ENCODE results near the gene TDRD12. TPM values are rescaled to one million over a fixed set of nuclear protein-coding genes. Genes with fewer than 3 reads are reported as not detected.
"Not testable (repeated sequence)": the region's sequence is repeated elsewhere in the genome, so short reads cannot be mapped to it uniquely, and the experiment has no call there.

Gene TDRD12
- total and polyA plus RNA-seq, 9 donors: 0.23 to 3.2 (median 1.9) TPM

DNA sequence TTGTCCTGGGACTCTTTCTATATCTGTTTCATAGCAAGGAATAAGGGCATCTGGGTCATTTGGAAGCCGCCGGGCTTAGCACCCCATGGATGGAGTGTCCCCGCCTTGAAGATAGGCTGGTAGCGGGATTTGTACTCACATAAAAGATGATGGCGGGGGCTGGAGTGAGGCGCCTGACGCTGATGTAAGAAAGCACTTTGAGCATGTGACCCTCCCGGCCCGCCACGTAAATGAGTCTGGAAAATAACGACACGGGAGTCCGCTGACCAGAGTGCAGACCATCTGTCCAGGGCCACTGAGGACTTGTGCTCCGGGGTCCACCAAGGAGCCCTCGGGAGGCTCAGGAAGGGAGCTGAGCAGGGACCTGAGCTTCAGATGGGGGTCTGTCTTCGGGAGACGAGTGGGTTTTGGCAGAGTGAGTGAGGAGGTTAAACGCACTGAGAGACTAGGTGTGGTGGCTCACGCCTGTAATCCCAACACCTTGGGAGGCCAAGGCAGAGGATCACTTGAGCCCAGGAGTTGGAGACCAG lies 124.2 kb downstream of the TDRD12 start:
- TF ChIP-seq, protein P1, sequence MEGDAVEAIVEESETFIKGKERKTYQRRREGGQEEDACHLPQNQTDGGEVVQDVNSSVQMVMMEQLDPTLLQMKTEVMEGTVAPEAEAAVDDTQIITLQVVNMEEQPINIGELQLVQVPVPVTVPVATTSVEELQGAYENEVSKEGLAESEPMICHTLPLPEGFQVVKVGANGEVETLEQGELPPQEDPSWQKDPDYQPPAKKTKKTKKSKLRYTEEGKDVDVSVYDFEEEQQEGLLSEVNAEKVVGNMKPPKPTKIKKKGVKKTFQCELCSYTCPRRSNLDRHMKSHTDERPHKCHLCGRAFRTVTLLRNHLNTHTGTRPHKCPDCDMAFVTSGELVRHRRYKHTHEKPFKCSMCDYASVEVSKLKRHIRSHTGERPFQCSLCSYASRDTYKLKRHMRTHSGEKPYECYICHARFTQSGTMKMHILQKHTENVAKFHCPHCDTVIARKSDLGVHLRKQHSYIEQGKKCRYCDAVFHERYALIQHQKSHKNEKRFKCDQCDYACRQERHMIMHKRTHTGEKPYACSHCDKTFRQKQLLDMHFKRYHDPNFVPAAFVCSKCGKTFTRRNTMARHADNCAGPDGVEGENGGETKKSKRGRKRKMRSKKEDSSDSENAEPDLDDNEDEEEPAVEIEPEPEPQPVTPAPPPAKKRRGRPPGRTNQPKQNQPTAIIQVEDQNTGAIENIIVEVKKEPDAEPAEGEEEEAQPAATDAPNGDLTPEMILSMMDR (IDR thresholded peaks at IDR 0.05): no peak
- no peak for TF ChIP-seq POLR2A (IDR thresholded peaks at IDR 0.05)
- no peak for TF ChIP-seq EP300 (IDR thresholded peaks at IDR 0.05)
- Histone ChIP-seq H3K4me1 (ENCODE audit: insufficient read depth) (no peaks in the 10 kb centered on the region), H3K36me3 (no peaks in the 10 kb centered on the region), H3K27ac (no peak overlapping the region), H3K27me3 (no peaks in the 10 kb centered on the region), H3K4me3 (no peak overlapping the region), H3K9me3 (no peaks in the 10 kb centered on the region)
- DNase-seq: no peak
- intact Hi-C loops (cut with DNase I): no loop called here
- 93 to 95% (median 95%) methylated on average over 19 of the region's 19 CpGs for WGBS, 3 donors

DNA sequence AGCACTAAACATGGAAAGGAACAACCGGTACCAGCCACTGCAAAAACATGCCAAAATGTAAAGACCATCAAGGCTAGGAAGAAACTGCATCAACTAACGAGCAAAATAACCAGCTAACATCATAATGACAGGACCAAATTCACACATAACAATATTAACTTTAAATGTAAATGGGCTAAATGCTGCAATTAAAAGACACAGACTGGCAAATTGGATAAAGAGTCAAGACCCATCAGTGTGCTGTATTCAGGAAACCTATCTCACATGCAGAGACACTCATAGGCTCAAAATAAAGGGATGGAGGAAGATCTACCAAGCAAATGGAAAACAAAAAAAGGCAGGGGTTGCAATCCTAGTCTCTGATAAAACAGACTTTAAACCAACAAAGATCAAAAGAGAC lies 128.5 kb downstream of the TDRD12 start:
- H3K36me3 ChIP-seq; H3K4me3 ChIP-seq; intact Hi-C loops (cut with DNase I); H3K9me3 ChIP-seq; H3K27ac ChIP-seq; H3K4me1 ChIP-seq (ENCODE audit: insufficient read depth); H3K27me3 ChIP-seq; DNase-seq: not testable (repeated sequence)
- WGBS, 3 donors: 60 to 89% (median 60%) methylated on average over 1 of the region's 2 CpGs

DNA sequence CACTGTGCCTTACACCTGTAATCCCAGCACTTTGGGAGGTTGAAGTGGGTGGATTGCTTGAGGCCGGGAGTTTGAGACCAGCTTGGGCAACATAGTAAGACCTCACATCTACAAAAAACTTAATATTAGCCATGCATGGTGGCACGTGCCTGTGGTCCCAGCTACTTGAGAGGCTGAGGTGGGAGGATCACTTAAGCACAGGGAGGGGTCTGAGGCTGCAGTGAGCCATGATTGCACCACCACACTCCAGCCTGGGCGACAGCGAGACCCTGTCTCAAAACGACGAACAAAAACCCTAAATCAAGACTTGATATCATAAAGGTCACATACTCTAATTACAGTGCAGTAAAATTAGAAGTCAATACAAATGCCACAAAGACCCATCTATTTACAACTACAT lies 132.6 kb downstream of the TDRD12 start:
- H3K9me3 ChIP-seq: no peaks in the 10 kb centered on the region
- intact Hi-C loops (cut with DNase I): no loop called here
- no peak for DNase-seq
- H3K4me1 ChIP-seq (ENCODE audit: insufficient read depth): no peaks in the 10 kb centered on the region
- H3K27me3 ChIP-seq: no peaks in the 10 kb centered on the region
- no peak for TF ChIP-seq EP300 (IDR thresholded peaks at IDR 0.05)
- TF ChIP-seq, protein P1 (IDR thresholded peaks at IDR 0.05): no peak
- TF ChIP-seq POLR2A (IDR thresholded peaks at IDR 0.05): no peak
- H3K27ac ChIP-seq: no peak overlapping the region
- no peaks in the 10 kb centered on the region for H3K36me3 ChIP-seq
- no peak overlapping the region for H3K4me3 ChIP-seq
- WGBS, 3 donors: 85 to 87% (median 86%) methylated on average over 6 of the region's 6 CpGs

DNA sequence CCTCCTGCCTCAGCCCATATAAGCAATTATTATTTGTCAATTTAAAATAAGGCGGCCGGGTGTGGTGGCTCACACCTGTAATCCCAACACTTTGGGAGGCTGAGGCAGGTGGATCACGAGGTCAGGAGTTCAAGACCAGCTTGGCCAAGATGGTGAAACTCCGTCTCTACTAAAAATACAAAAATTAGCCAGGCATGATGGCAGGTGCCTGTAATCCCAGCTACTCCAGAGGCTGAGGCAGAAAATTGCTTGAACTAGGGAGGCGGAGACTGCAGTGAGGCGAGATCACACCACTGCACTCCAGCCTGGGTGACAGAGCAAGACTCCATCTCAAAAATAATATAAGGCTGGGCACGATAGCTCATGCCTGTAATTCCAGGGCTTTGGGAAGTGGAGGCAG lies 137.3 kb downstream of the TDRD12 start:
- H3K4me3 ChIP-seq; intact Hi-C loops (cut with DNase I); H3K27me3 ChIP-seq; H3K27ac ChIP-seq; H3K9me3 ChIP-seq; DNase-seq; H3K4me1 ChIP-seq (ENCODE audit: insufficient read depth); H3K36me3 ChIP-seq: not testable (repeated sequence)
- 94 to 95% (median 94%) methylated on average over 7 of the region's 7 CpGs for WGBS, 3 donors

DNA sequence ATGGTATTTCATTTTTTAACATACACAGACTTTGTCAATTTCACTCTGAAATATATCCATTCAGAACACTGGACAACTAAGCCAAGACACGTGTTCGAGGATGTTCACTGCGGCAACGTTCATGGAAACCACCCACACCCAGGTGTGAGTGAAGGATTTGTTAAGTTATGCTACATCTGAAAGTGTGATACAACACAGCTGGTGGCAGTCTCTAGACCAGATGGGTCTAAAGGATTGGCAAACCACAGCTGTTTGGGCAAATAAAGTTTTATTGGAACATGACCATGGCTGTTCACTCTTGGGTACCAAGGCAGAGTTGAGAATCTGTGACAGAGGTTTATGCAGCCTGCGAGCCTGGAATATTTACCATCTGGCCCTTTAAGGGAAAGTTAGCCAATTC lies 138.0 kb downstream of the TDRD12 start:
- 82 to 91% (median 85%) methylated on average over 5 of the region's 5 CpGs for WGBS, 3 donors
- H3K27ac ChIP-seq: no peak overlapping the region
- no peak for TF ChIP-seq POLR2A (IDR thresholded peaks at IDR 0.05)
- TF ChIP-seq, protein P1 (IDR thresholded peaks at IDR 0.05): no peak
- no peak for TF ChIP-seq EP300 (IDR thresholded peaks at IDR 0.05)
- H3K9me3 ChIP-seq: no peaks in the 10 kb centered on the region
- intact Hi-C loops (cut with DNase I): no loop called here
- no peak for DNase-seq
- H3K4me3 ChIP-seq: no peak overlapping the region
- no peaks in the 10 kb centered on the region for H3K36me3 ChIP-seq
- no peaks in the 10 kb centered on the region for H3K4me1 ChIP-seq (ENCODE audit: insufficient read depth)
- no peaks in the 10 kb centered on the region for H3K27me3 ChIP-seq
